ENCODE measurements around the gene IWS1. TPM values are rescaled to one million over a fixed set of nuclear protein-coding genes. Genes with fewer than 3 reads are reported as not detected.

The IWS1 gene
- total RNA-seq, 2 experiments from 2014 or later = 49.2 to 56.9 TPM

DNA sequence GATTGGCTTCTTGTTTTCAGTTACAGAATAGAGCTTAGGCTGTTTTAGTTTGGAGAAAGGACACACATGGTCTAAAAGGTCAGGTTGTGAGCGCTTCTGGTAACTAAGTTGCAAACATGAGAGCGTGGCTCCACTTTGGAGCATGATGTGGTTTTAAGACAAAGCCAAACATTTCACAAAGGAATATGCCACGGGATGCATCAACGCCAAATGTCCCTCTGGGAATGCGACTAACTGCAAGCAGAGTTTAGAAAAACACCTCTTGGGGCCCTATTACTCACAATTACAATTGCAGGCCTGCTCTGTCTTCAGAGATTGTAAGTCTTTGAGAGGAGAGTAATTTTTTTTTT is 34.6 kb upstream of the IWS1 start:
- Histone ChIP-seq H3K4me2 (ENCODE audit: low read length) (no peak overlapping the region), H3K9me3 (ENCODE audit: low read length) (no peaks in the 10 kb centered on the region), H3K4me1 (ENCODE audit: insufficient read depth, low read length, poor library complexity, severe bottlenecking) (no peaks in the 10 kb centered on the region), H3K36me3 (ENCODE audit: insufficient read depth, low read length) (no peaks in the 10 kb centered on the region), H3K4me3 (ENCODE audit: low read depth, low read length, poor library complexity, severe bottlenecking) (no peak overlapping the region), H4K20me1 (ENCODE audit: insufficient read depth, low read length) (no peaks in the 10 kb centered on the region), H3K9me2 (ENCODE audit: insufficient read depth, low read length) (no peaks in the 10 kb centered on the region), H2AFZ (ENCODE audit: low read length) (no peak overlapping the region), H3K27ac (ENCODE audit: low read depth, low read length, poor library complexity, severe bottlenecking) (no peak overlapping the region), H3K79me2 (ENCODE audit: insufficient read depth, low read depth, low read length) (no peaks in the 10 kb centered on the region)
- ChIA-PET CTCF (ENCODE audit: unreplicated experiment) (no interaction called here), POLR2A (interaction anchor here (0.6 kb wide), 1 partner anchor 350 kb away, joined by 3 read pairs; no protein-coding TSS in a partner anchor)
- no peak for DNase-seq (ENCODE audit: low spot score)
- no peak for TF ChIP-seq EZH2phosphoT487 (IDR thresholded peaks at IDR 0.05; ENCODE audit: borderline replicate concordance, low read depth, low read length)
- TF ChIP-seq, protein P1, sequence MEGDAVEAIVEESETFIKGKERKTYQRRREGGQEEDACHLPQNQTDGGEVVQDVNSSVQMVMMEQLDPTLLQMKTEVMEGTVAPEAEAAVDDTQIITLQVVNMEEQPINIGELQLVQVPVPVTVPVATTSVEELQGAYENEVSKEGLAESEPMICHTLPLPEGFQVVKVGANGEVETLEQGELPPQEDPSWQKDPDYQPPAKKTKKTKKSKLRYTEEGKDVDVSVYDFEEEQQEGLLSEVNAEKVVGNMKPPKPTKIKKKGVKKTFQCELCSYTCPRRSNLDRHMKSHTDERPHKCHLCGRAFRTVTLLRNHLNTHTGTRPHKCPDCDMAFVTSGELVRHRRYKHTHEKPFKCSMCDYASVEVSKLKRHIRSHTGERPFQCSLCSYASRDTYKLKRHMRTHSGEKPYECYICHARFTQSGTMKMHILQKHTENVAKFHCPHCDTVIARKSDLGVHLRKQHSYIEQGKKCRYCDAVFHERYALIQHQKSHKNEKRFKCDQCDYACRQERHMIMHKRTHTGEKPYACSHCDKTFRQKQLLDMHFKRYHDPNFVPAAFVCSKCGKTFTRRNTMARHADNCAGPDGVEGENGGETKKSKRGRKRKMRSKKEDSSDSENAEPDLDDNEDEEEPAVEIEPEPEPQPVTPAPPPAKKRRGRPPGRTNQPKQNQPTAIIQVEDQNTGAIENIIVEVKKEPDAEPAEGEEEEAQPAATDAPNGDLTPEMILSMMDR (conservative IDR thresholded peaks at IDR 0.05; ENCODE audit: low read length) = no peak
- intact Hi-C loops (cut with micrococcal nuclease; ENCODE audit: unreplicated experiment) = no loop called here
- BruUV-seq (replicated peaks) = no TSS peak

DNA sequence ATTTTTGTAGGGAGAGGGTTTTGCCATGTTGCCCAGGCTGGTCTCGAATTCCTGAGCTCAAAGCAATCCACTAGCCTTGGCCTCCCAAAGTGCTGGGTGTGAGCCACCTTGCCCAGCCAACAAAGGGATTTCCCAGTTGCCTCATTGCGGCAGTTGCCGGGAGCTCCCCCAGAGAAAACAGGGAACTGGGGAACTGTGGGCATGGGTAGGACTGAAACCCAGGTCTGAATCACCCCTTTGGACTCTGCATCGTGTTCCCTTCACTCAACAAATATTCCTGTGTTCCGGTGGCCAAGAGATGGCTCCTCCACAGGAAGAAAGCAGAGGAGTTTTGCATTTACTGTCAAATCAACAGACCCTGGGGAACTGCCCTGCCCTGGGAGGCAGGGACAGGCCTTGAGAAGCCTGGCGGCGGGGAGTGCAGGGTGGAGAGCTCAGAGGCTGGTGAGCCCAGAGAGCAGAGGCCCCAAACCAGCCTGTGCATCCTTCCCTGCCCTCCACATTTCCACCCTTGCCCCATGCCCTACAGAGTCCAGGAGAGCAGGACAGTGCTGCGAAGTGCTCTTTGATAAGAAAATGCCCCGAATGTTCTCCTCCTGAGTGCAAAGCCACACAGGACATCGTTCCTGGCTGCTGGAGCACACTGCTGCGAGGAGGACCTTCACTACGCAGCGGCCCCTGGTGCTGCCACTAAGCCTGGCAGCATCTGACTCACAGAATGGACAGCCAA is 34.1 kb upstream of the IWS1 start:
- DNase-seq (ENCODE audit: low spot score) = no peak
- Histone ChIP-seq H3K9me3 (ENCODE audit: low read length) (no peaks in the 10 kb centered on the region), H3K79me2 (ENCODE audit: insufficient read depth, low read depth, low read length) (no peaks in the 10 kb centered on the region), H3K9me2 (ENCODE audit: insufficient read depth, low read length) (no peaks in the 10 kb centered on the region), H4K20me1 (ENCODE audit: insufficient read depth, low read length) (no peaks in the 10 kb centered on the region), H3K36me3 (ENCODE audit: insufficient read depth, low read length) (no peaks in the 10 kb centered on the region), H3K4me3 (ENCODE audit: low read depth, low read length, poor library complexity, severe bottlenecking) (no peak overlapping the region), H3K27ac (ENCODE audit: low read depth, low read length, poor library complexity, severe bottlenecking) (no peak overlapping the region), H3K4me1 (ENCODE audit: insufficient read depth, low read length, poor library complexity, severe bottlenecking) (no peaks in the 10 kb centered on the region), H2AFZ (ENCODE audit: low read length) (no peak overlapping the region), H3K4me2 (ENCODE audit: low read length) (no peak overlapping the region)
- CTCF ChIA-PET (ENCODE audit: unreplicated experiment) = no interaction called here
- BruUV-seq (replicated peaks) = no TSS peak
- POLR2A ChIA-PET = interaction anchor here (0.6 to 0.8 kb wide), 2 partner anchors 15 to 350 kb away, joined by 3 to 4 read pairs; no protein-coding TSS in a partner anchor
- TF ChIP-seq, protein P1 (conservative IDR thresholded peaks at IDR 0.05; ENCODE audit: low read length) = no peak
- TF ChIP-seq EZH2phosphoT487 (IDR thresholded peaks at IDR 0.05; ENCODE audit: borderline replicate concordance, low read depth, low read length) = no peak
- intact Hi-C loops (cut with micrococcal nuclease; ENCODE audit: unreplicated experiment) = no loop called here

DNA sequence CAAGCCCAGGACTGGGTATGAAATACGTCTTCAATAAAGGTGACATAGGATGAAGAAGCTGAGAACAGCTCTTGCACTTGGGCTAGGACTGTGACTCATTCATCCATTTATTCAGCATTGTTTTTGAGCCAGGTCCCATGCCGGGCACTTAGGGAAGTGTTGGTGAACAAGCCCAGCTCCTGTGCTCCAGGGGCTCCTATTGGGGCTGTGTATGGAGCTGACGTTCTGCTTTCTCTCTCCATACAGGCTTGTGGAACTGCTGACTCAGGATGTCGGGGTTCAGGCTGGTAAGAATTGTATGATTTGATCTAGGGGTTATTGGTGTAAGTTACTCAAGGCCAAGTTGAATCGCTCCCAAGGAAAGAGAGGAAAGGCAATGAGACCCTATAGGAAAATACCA is 33.2 kb upstream of the IWS1 start:
- H3K4me3 ChIP-seq (ENCODE audit: low read depth, low read length, poor library complexity, severe bottlenecking) = no peak overlapping the region
- ChIA-PET CTCF (ENCODE audit: unreplicated experiment) (no interaction called here), POLR2A (interaction anchor here (0.6 to 0.8 kb wide), 2 partner anchors 16 to 323 kb away, joined by 4 to 5 read pairs; no protein-coding TSS in a partner anchor)
- H3K27ac ChIP-seq (ENCODE audit: low read depth, low read length, poor library complexity, severe bottlenecking) = no peak overlapping the region
- H2AFZ ChIP-seq (ENCODE audit: low read length) = no peak overlapping the region
- no peaks in the 10 kb centered on the region for H3K36me3 ChIP-seq (ENCODE audit: insufficient read depth, low read length)
- no peaks in the 10 kb centered on the region for H3K9me3 ChIP-seq (ENCODE audit: low read length)
- TF ChIP-seq, protein P1 (conservative IDR thresholded peaks at IDR 0.05; ENCODE audit: low read length) = no peak
- no peak for TF ChIP-seq EZH2phosphoT487 (IDR thresholded peaks at IDR 0.05; ENCODE audit: borderline replicate concordance, low read depth, low read length)
- no peaks in the 10 kb centered on the region for H3K79me2 ChIP-seq (ENCODE audit: insufficient read depth, low read depth, low read length)
- H3K9me2 ChIP-seq (ENCODE audit: insufficient read depth, low read length) = no peaks in the 10 kb centered on the region
- intact Hi-C loops (cut with micrococcal nuclease; ENCODE audit: unreplicated experiment) = no loop called here
- BruUV-seq (replicated peaks) = no TSS peak
- no peaks in the 10 kb centered on the region for H4K20me1 ChIP-seq (ENCODE audit: insufficient read depth, low read length)
- no peak for DNase-seq (ENCODE audit: low spot score)
- H3K4me2 ChIP-seq (ENCODE audit: low read length) = no peak overlapping the region
- no peaks in the 10 kb centered on the region for H3K4me1 ChIP-seq (ENCODE audit: insufficient read depth, low read length, poor library complexity, severe bottlenecking)

Measured in OCI-LY7 (cell line).